IMR-90 (cell line): Measurements from ENCODE around the gene XPO4. TPM values are rescaled to one million over a fixed set of nuclear protein-coding genes. Genes with fewer than 3 reads are reported as not detected.

Experiments used
- ATAC-seq: fragments of 200-7000 bp; cut with Tn5 transposase; 2 replicates; pipeline ENCODE4 v1.9.1; 2020; ENCODE audit warnings: low read depth, mild to moderate bottlenecking, moderate library complexity
- BruUV-seq: library from RNA; stranded (reverse); fragments of 400-500 nt; replicated peaks from 2 replicates; lab custom pipeline; 2021; lab: Mats Ljungman, UMichigan
- CTCF ChIA-PET: fragments of 300-600 bp; formaldehyde crosslinking; extraction: SDS; loops from one replicate; lab custom pipeline; 2021; ENCODE audit warnings: antibody characterized with exemption; lab: Yijun Ruan, JAX
- POLR2A ChIA-PET: fragments of 300-600 bp; sonication (Branson Sonifier 250); formaldehyde crosslinking; loops from one replicate; lab custom pipeline; 2022; ENCODE audit warnings: antibody characterized with exemption; ENCODE audit not compliant: unreplicated experiment; lab: Charles Lee
- DNase-seq: peaks from one replicate; pipeline ENCODE4 v3.0.0; 2013
- H2AFZ ChIP-seq: replicated peaks from 2 replicates; pipeline ENCODE3; 2013; ENCODE audit warnings: low read length, mild to moderate bottlenecking; ENCODE audit not compliant: poor library complexity
- H2AK5ac ChIP-seq: 2 replicates; pipeline ENCODE4 v1.6.1; 2013; ENCODE audit warnings: low read depth, low read length, inconsistent platforms
- H2AK9ac ChIP-seq: replicated peaks from 2 replicates; pipeline ENCODE3; 2013; ENCODE audit warnings: mild to moderate bottlenecking, low read depth, low read length, moderate library complexity; ENCODE audit not compliant: poor library complexity
- H2BK120ac ChIP-seq: 2 replicates; pipeline ENCODE4 v1.6.1; 2013; ENCODE audit warnings: low read depth, low read length, inconsistent platforms
- H2BK15ac ChIP-seq: 3 replicates; pipeline ENCODE4 v1.6.1; 2013; ENCODE audit warnings: low read depth, low read length, inconsistent platforms
- H2BK20ac ChIP-seq: 2 replicates; pipeline ENCODE4 v1.6.1; 2013; ENCODE audit warnings: low read depth, mild to moderate bottlenecking, inconsistent platforms, low read length, moderate library complexity
- H2BK5ac ChIP-seq: 2 replicates; pipeline ENCODE4 v1.6.1; 2013; ENCODE audit warnings: mild to moderate bottlenecking, low read depth, low read length, inconsistent platforms; ENCODE audit not compliant: poor library complexity, severe bottlenecking
- H3K14ac ChIP-seq: replicated peaks from 2 replicates; pipeline ENCODE4 v1.6.1; 2013; ENCODE audit warnings: low read depth, low read length, inconsistent platforms
- H3K18ac ChIP-seq: 2 replicates; pipeline ENCODE4 v1.6.1; 2013; ENCODE audit warnings: low read depth, low read length, control low read depth
- H3K23ac ChIP-seq: 2 replicates; pipeline ENCODE4 v1.6.1; 2013; ENCODE audit warnings: low read depth, low read length, inconsistent platforms
- H3K27ac ChIP-seq: 2 replicates; pipeline ENCODE4 v1.5.1; 2013; ENCODE audit warnings: mild to moderate bottlenecking, control low read depth, low read length; ENCODE audit not compliant: insufficient read depth
- H3K27me3 ChIP-seq: 2 replicates; pipeline ENCODE4 v1.6.1; 2013; ENCODE audit warnings: low read length; ENCODE audit not compliant: control insufficient read depth, insufficient read depth
- H3K36me3 ChIP-seq: 2 replicates; pipeline ENCODE4 v1.6.1; 2013; ENCODE audit warnings: low read length, mixed read lengths; ENCODE audit not compliant: control insufficient read depth, insufficient read depth
- H3K4ac ChIP-seq: 2 replicates; pipeline ENCODE4 v1.6.1; 2013; ENCODE audit warnings: low read depth, low read length, inconsistent platforms
- H3K4me1 ChIP-seq: 2 replicates; pipeline ENCODE4 v1.6.1; 2013; ENCODE audit warnings: low read length, mixed read lengths; ENCODE audit not compliant: control insufficient read depth, insufficient read depth
- H3K4me2 ChIP-seq: 2 replicates; pipeline ENCODE4 v1.6.1; 2013; ENCODE audit warnings: low read depth, mild to moderate bottlenecking, control low read depth, low read length, moderate library complexity
- H3K4me3 ChIP-seq: 2 replicates; pipeline ENCODE4 v1.5.1; 2013; ENCODE audit warnings: low read depth, mild to moderate bottlenecking, control low read depth, low read length, moderate library complexity; ENCODE audit not compliant: insufficient read depth
- H3K56ac ChIP-seq: 2 replicates; pipeline ENCODE4 v1.6.1; 2013; ENCODE audit warnings: low read length, inconsistent platforms; ENCODE audit not compliant: insufficient read depth; ENCODE audit errors: extremely low read depth
- H3K79me1 ChIP-seq, 2 experiments: 2 replicates each; pipeline ENCODE4 v1.6.1; 2013; ENCODE audit warnings: low read length in 2 of 2, inconsistent platforms in 1 of 2, low read depth in 1 of 2
- H3K9ac ChIP-seq: 2 replicates; pipeline ENCODE4 v1.6.1; 2013; ENCODE audit warnings: low read depth, low read length, control low read depth
- H3K9me1 ChIP-seq: 2 replicates; pipeline ENCODE4 v1.6.1; 2013; ENCODE audit warnings: low read length, inconsistent platforms; ENCODE audit not compliant: insufficient read depth
- H3K9me3 ChIP-seq: 2 replicates; pipeline ENCODE4 v1.6.1; 2013; ENCODE audit warnings: low read length; ENCODE audit not compliant: control insufficient read depth, insufficient read depth
- H4K20me1 ChIP-seq: 2 replicates; pipeline ENCODE4 v1.6.1; 2013; ENCODE audit warnings: low read length, inconsistent platforms; ENCODE audit not compliant: insufficient read depth
- H4K5ac ChIP-seq: 2 replicates; pipeline ENCODE4 v1.6.1; 2013; ENCODE audit warnings: mild to moderate bottlenecking, low read depth, low read length, control low read depth
- H4K8ac ChIP-seq, 2 experiments: 2 replicates each; pipeline ENCODE4 v1.6.1; 2013; ENCODE audit warnings: low read depth in 2 of 2, low read length in 2 of 2, control low read depth in 1 of 2, inconsistent platforms in 1 of 2
- H4K91ac ChIP-seq: 2 replicates; pipeline ENCODE4 v1.6.1; 2013; ENCODE audit warnings: low read depth, low read length, inconsistent platforms; ENCODE audit not compliant: insufficient read depth
- BHLHE40 ChIP-seq: fragments of 150-350 bp; IDR thresholded peaks from 2 replicates; pipeline ENCODE4 v1.6.1; 2016; ENCODE audit warnings: mild to moderate bottlenecking, low read depth, low read length
- CEBPB ChIP-seq: IDR thresholded peaks from 2 replicates; pipeline ENCODE4 v1.6.1; 2012; ENCODE audit warnings: low read depth, low read length, improper control_type of control experiment
- CHD1 ChIP-seq: IDR thresholded peaks from 2 replicates; pipeline ENCODE4 v1.6.1; 2012; ENCODE audit warnings: low read depth, low read length, improper control_type of control experiment
- MAFK ChIP-seq: IDR thresholded peaks from 2 replicates; pipeline ENCODE4 v1.6.1; 2012; ENCODE audit warnings: low read depth, low read length, improper control_type of control experiment
- MAZ ChIP-seq: IDR thresholded peaks from 2 replicates; pipeline ENCODE4 v1.6.1; 2012; ENCODE audit warnings: low read depth, mild to moderate bottlenecking, low read length, improper control_type of control experiment, moderate library complexity, borderline replicate concordance
- NFE2L2 ChIP-seq: fragments of 150-350 bp; IDR thresholded peaks from 2 replicates; pipeline ENCODE4 v1.6.1; 2016; ENCODE audit warnings: low read depth, mild to moderate bottlenecking, low read length
- POLR2A ChIP-seq: IDR thresholded peaks from 2 replicates; pipeline ENCODE4 v1.6.1; 2012; ENCODE audit warnings: mild to moderate bottlenecking, low read depth, low read length
- RCOR1 ChIP-seq: IDR thresholded peaks from 2 replicates; pipeline ENCODE4 v1.6.1; 2012; ENCODE audit warnings: mild to moderate bottlenecking, low read length, improper control_type of control experiment; ENCODE audit not compliant: insufficient replicate concordance
- RFX5 ChIP-seq: IDR thresholded peaks from 2 replicates; pipeline ENCODE4 v1.8.0; 2012; ENCODE audit warnings: low read depth, mild to moderate bottlenecking, low read length, moderate library complexity
- SMC3 ChIP-seq: fragments of 150-350 bp; IDR thresholded peaks from 2 replicates; pipeline ENCODE4 v1.6.1; 2016; ENCODE audit warnings: low read depth, mild to moderate bottlenecking, antibody characterized with exemption, low read length, moderate library complexity
- USF2 ChIP-seq: fragments of 150-350 bp; IDR thresholded peaks from 2 replicates; pipeline ENCODE4 v1.6.1; 2017; ENCODE audit warnings: mild to moderate bottlenecking, antibody characterized with exemption, low read length, low read depth
- WGBS, 2 experiments: methylation state at CpG; one replicate each; pipeline versions ENCODE4 v1.1.5 to v1.1.7; 2013; ENCODE audit warnings: missing lambda C conversion rate in 2 of 2; ENCODE audit not compliant: insufficient read length in 1 of 2; ENCODE audit errors: extremely low coverage in 2 of 2; 5-methylcytosine and 5-hydroxymethylcytosine counted together
- dilution Hi-C: fragments of 300-500 bp; cut with HindIII; formaldehyde crosslinking; loops from one replicate; pipeline ENCODE4 v1.14.3; 2018; ENCODE audit warnings: low sequenced_read_pairs; ENCODE audit not compliant: unreplicated experiment
- in situ Hi-C: fragments of 300-500 bp; cut with MboI; formaldehyde crosslinking; loops from 3 replicates; pipeline ENCODE4 v1.14.3; 2019; ENCODE audit warnings: low sequenced_read_pairs, inconsistent platforms, mixed read lengths
- intact Hi-C: fragments of 100-400 bp; cut with micrococcal nuclease; formaldehyde crosslinking; loops from 2 replicates; pipeline ENCODE4 v1.10.0; 2022
- polyA plus RNA-seq, 3 experiments: library from polyadenylated mRNA; depleted of rRNA; stranded (reverse); fragments of >200 nt; gene quantifications; 2 replicates each; pipeline ENCODE4 v1.2.3, GENCODE V29; 2012; ENCODE audit warnings: low replicate concordance in 1 of 3
- total RNA-seq: library from RNA; depleted of rRNA; stranded (reverse); fragments of >200 nt; gene quantifications from 2 replicates; pipeline ENCODE4 v1.2.3, GENCODE V29; 2012
- TF ChIP-seq, protein P1 (sequence below): conservative IDR thresholded peaks from 2 replicates; pipeline ENCODE4 v1.5.1; 2012; ENCODE audit warnings: mild to moderate bottlenecking, low read depth, low read length, improper control_type of control experiment
- TF ChIP-seq, protein P2 (sequence below): fragments of 150-350 bp; IDR thresholded peaks from 2 replicates; pipeline ENCODE4 v1.6.1; 2016; ENCODE audit warnings: low read depth, mild to moderate bottlenecking, low read length, moderate library complexity, borderline replicate concordance

The XPO4 gene
- total and polyA plus RNA-seq, 2 of the 4 experiments (the other 2 are of a cell fraction): 5.0 to 21.1 TPM

DNA sequence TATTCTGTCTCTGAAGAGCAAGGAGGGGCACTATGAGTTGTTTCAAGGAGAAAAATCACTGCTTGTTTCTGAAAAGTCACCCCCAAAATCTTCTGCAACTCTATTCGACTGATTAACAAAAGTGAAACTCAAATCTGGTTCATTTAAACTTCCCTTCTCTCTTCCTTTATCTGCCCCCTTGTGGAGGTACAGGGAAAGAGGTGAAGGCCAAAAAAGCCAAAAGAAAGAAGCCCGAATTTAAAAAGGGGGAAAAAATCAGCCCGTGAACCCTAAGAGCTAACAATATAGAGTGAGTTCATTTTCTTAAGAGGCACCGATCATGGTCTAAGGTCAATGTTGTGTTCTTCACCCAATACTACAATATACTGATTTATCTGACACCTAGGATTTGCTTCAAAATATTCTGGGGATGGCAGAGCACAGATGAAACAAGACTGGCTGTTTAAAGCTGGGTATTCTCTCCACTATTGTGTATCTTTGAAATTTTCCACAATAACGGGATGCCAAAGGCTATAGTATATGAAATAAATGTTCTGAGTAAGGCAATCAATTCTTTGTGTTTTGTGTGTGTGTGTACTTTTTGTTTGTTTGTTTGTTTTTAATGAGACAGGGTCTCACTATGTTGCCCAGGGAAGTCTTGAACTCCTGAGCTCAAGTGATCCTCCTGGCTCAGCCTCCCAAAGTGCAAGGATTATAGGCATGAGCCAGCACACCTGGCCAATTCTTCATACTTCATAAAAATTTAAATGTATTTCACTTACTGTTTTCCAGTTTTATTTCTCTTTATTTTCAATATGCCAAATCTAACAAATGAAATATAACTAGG, 73.8 kb downstream of the XPO4 start:
- Histone ChIP-seq H3K56ac (no peak overlapping the region), H3K27me3 (no peaks in the 10 kb centered on the region), H2BK20ac (0 out of 2 replicates have a peak overlapping the region, but pooled peaks have one; percentile 27), H4K91ac (no peak overlapping the region), H3K4me3 (peak overlapping the region; percentile 30; the same call in 1 of the 2 replicates), H3K9ac (peak overlapping the region; percentile 70), H2AK9ac (no peak overlapping the region), H2AK5ac (no peak overlapping the region), H3K9me1 (no peaks in the 10 kb centered on the region; the same call in 1 of the 2 replicates), H3K4ac (no peak overlapping the region; the same call in 1 of the 2 replicates), H4K20me1 (peaks cover 3% of the 10 kb centered on the region; the same call in 1 of the 2 replicates), H3K4me1 (peaks cover 7% of the 10 kb centered on the region), H3K36me3 (peaks cover 1% of the 10 kb centered on the region; the same call in 1 of the 2 replicates), H2BK120ac (peak overlapping the region; percentile 39; the same call in 1 of the 2 replicates), H2AFZ (no peak overlapping the region), H4K8ac (no peak overlapping the region), H3K79me1 (peaks cover 0 to 17% of the 10 kb centered on the region in 2 experiments; a peak in 2 of 4 replicates), H3K9me3 (no peaks in the 10 kb centered on the region), H3K4me2 (peak overlapping the region; percentile 100), H3K27ac (peak overlapping the region; percentile 40; the same call in 1 of the 2 replicates), H3K18ac (peak overlapping the region; percentile 77), H2BK15ac (no peak overlapping the region), H3K14ac (no peak overlapping the region), H4K5ac (no peak overlapping the region), H3K23ac (peak overlapping the region; percentile 53; the same call in 1 of the 2 replicates), H2BK5ac (peak overlapping the region; percentile 49)
- dilution Hi-C loops (no loop called here), intact Hi-C loops (loop anchor here (1.0 to 10.0 kb wide), 4 partner anchors 97 to 634 kb away; partner anchors contain the start of gene GJB2), in situ Hi-C loops (loop anchor here (5.0 to 25.0 kb wide), 2 partner anchors 121 to 641 kb away; partner anchors contain the start of gene GJB2)
- ATAC-seq (peak; percentile 40), DNase-seq (peak; percentile 64)
- ChIA-PET POLR2A (no interaction called here), CTCF (interaction anchor here (0.6 to 3.0 kb wide), 12 partner anchors 9 to 336 kb away, joined by 3 to 14 read pairs (median 4); no protein-coding TSS in a partner anchor)
- no CpG with 5 or more reads among the region's 5 CpGs for WGBS, 2 experiments
- no TSS peak for BruUV-seq
- TF ChIP-seq, protein P1, sequence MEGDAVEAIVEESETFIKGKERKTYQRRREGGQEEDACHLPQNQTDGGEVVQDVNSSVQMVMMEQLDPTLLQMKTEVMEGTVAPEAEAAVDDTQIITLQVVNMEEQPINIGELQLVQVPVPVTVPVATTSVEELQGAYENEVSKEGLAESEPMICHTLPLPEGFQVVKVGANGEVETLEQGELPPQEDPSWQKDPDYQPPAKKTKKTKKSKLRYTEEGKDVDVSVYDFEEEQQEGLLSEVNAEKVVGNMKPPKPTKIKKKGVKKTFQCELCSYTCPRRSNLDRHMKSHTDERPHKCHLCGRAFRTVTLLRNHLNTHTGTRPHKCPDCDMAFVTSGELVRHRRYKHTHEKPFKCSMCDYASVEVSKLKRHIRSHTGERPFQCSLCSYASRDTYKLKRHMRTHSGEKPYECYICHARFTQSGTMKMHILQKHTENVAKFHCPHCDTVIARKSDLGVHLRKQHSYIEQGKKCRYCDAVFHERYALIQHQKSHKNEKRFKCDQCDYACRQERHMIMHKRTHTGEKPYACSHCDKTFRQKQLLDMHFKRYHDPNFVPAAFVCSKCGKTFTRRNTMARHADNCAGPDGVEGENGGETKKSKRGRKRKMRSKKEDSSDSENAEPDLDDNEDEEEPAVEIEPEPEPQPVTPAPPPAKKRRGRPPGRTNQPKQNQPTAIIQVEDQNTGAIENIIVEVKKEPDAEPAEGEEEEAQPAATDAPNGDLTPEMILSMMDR: peak; percentile 85
- TF ChIP-seq CHD1 (no peak), USF2 (no peak), NFE2L2 (no peak), BHLHE40 (no peak), RCOR1 (no peak), MAFK (no peak), RFX5 (no peak), POLR2A (no peak), SMC3 (peak; percentile 96), MAZ (no peak), CEBPB (no peak)
- TF ChIP-seq, protein P2, sequence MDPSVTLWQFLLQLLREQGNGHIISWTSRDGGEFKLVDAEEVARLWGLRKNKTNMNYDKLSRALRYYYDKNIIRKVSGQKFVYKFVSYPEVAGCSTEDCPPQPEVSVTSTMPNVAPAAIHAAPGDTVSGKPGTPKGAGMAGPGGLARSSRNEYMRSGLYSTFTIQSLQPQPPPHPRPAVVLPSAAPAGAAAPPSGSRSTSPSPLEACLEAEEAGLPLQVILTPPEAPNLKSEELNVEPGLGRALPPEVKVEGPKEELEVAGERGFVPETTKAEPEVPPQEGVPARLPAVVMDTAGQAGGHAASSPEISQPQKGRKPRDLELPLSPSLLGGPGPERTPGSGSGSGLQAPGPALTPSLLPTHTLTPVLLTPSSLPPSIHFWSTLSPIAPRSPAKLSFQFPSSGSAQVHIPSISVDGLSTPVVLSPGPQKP: no peak
